SK-N-SH (cell line): ENCODE measurements around the gene SLC35F4. TPM values are rescaled to one million over a fixed set of nuclear protein-coding genes. Genes with fewer than 3 reads are reported as not detected.

Experiments
- CTCF ChIA-PET: fragments of 300-600, 350-600 bp; formaldehyde crosslinking; extraction: SDS; loops from one replicate; lab custom pipeline; 2021; lab: Yijun Ruan, JAX
- POLR2A ChIA-PET: fragments of 350-600 bp; sonication (Branson Sonifier 250); formaldehyde crosslinking; extraction: SDS; loops from one replicate; lab custom pipeline; 2020; ENCODE audit warnings: antibody characterized with exemption, inconsistent platforms; lab: Yijun Ruan, JAX
- DNase-seq: peaks from one replicate; pipeline ENCODE4 v3.0.0; 2012
- H2AFZ ChIP-seq: fragments of 200-600 bp; sonication (generic); 2 replicates; pipeline ENCODE4 v1.8.1; 2016; ENCODE audit warnings: antibody characterized with exemption, mild to moderate bottlenecking, low read depth
- H3F3A ChIP-seq: fragments of 200-600 bp; sonication (generic); replicated peaks from 2 replicates; pipeline ENCODE3; 2016; ENCODE audit warnings: antibody characterized with exemption, mild to moderate bottlenecking; ENCODE audit not compliant: insufficient read depth
- H3K27ac ChIP-seq, 2 experiments: fragments of 200-500 bp in 1 of 2; fragments of 200-600 bp in 1 of 2; sonication (Bioruptor generic) in 1 of 2; sonication (generic), shearing (Covaris generic) in 1 of 2; 2 replicates each; pipeline versions ENCODE4 v1.5.1 to v1.6.1; 2014 to 2016; ENCODE audit warnings: low read depth in 2 of 2, inconsistent platforms in 1 of 2, low read length in 1 of 2, mild to moderate bottlenecking in 1 of 2, mixed read lengths in 1 of 2
- H3K27me3 ChIP-seq: fragments of 200-600 bp; sonication (generic), shearing (Covaris generic); 2 replicates; pipeline ENCODE4 v1.6.1; 2016; ENCODE audit warnings: mixed run types; ENCODE audit not compliant: insufficient read depth
- H3K36me3 ChIP-seq, 2 experiments: fragments of 200-500 bp in 1 of 2; fragments of 200-600 bp in 1 of 2; sonication (Bioruptor generic) in 1 of 2; sonication (generic) in 1 of 2; replicated peaks in 1 of 2; 2 replicates each; pipeline versions ENCODE3 to v1.5.1; 2014 to 2016; ENCODE audit warnings: low read length in 1 of 2, mild to moderate bottlenecking in 1 of 2; ENCODE audit not compliant: insufficient read depth in 2 of 2, control insufficient read depth in 1 of 2
- H3K4me1 ChIP-seq, 2 experiments: fragments of 200-500 bp in 1 of 2; fragments of 200-600 bp in 1 of 2; sonication (Bioruptor generic) in 1 of 2; sonication (generic), shearing (Covaris generic) in 1 of 2; 2 replicates each; pipeline versions ENCODE4 v1.5.1 to v1.6.1; 2014 to 2016; ENCODE audit warnings: low read depth in 1 of 2, low read length in 1 of 2, mixed run types in 1 of 2; ENCODE audit not compliant: insufficient read depth in 2 of 2, control insufficient read depth in 1 of 2
- H3K4me2 ChIP-seq: fragments of 200-600 bp; sonication (generic), shearing (Covaris generic); 2 replicates; pipeline ENCODE4 v1.6.1; 2017; ENCODE audit warnings: mixed run types
- H3K4me3 ChIP-seq, 2 experiments: fragments of 200-500 bp in 1 of 2; fragments of 200-600 bp in 1 of 2; sonication (Bioruptor generic) in 1 of 2; sonication (generic), shearing (Covaris generic) in 1 of 2; 2 replicates each; pipeline versions ENCODE4 v1.5.1 to v1.8.1; 2014 to 2016; ENCODE audit warnings: low read depth in 2 of 2, inconsistent platforms in 1 of 2, low read length in 1 of 2, mild to moderate bottlenecking in 1 of 2, mixed read lengths in 1 of 2, moderate library complexity in 1 of 2
- H3K79me2 ChIP-seq: fragments of 200-600 bp; sonication (generic); 2 replicates; pipeline ENCODE4 v1.8.1; 2017; ENCODE audit warnings: mild to moderate bottlenecking; ENCODE audit not compliant: insufficient read depth
- H3K9ac ChIP-seq: fragments of 200-600 bp; sonication (generic); 2 replicates; pipeline ENCODE4 v1.6.1; 2017; ENCODE audit warnings: mixed run types
- H3K9me2 ChIP-seq: fragments of 200-600 bp; sonication (generic); 2 replicates; pipeline ENCODE4 v1.6.1; 2017; ENCODE audit warnings: mixed run types
- H3K9me3 ChIP-seq: fragments of 200-600 bp; sonication (generic); 2 replicates; pipeline ENCODE4 v1.6.1; 2017; ENCODE audit warnings: mixed run types, mild to moderate bottlenecking, moderate library complexity
- H4K20me1 ChIP-seq: fragments of 200-600 bp; sonication (generic); 2 replicates; pipeline ENCODE4 v1.6.1; 2017; ENCODE audit warnings: mild to moderate bottlenecking, mixed run types; ENCODE audit not compliant: insufficient read depth
- CTCF ChIP-seq: fragments of 200-600 bp; sonication (generic); IDR thresholded peaks from 2 replicates; pipeline ENCODE4 v1.6.1; 2017; ENCODE audit warnings: antibody characterized with exemption, mild to moderate bottlenecking, moderate library complexity
- FOXJ3 ChIP-seq: sonication (generic); formaldehyde crosslinking; IDR thresholded peaks from 2 replicates; pipeline ENCODE4 v1.5.1; 2020; ENCODE audit warnings: mild to moderate bottlenecking, missing genetic modification reagents
- FOXM1 ChIP-seq: IDR thresholded peaks from 2 replicates; pipeline ENCODE4 v1.4.0; 2012; ENCODE audit warnings: low read depth, mild to moderate bottlenecking
- GABPA ChIP-seq: IDR thresholded peaks from 2 replicates; pipeline ENCODE4 v1.4.0; 2012; ENCODE audit warnings: low read depth, mild to moderate bottlenecking
- JUND ChIP-seq: IDR thresholded peaks from 2 replicates; pipeline ENCODE4 v1.4.0; 2012
- NRF1 ChIP-seq: IDR thresholded peaks from 2 replicates; pipeline ENCODE4 v1.6.1; 2012; ENCODE audit warnings: low read depth, mild to moderate bottlenecking, low read length
- POLR2AphosphoS5 ChIP-seq: IDR thresholded peaks from 2 replicates; pipeline ENCODE4 v1.6.1; 2012; ENCODE audit warnings: low read depth, low read length
- RAD21 ChIP-seq: IDR thresholded peaks from 2 replicates; pipeline ENCODE4 v1.6.1; 2012; ENCODE audit warnings: mild to moderate bottlenecking, low read length
- RCOR1 ChIP-seq: fragments of 150-350 bp; IDR thresholded peaks from 2 replicates; pipeline ENCODE4 v1.6.1; 2017; ENCODE audit warnings: antibody characterized with exemption, low read length
- RFX5 ChIP-seq: IDR thresholded peaks from 2 replicates; pipeline ENCODE4 v1.6.1; 2012; ENCODE audit warnings: mild to moderate bottlenecking, improper control_type of control experiment, low read length
- RXRA ChIP-seq: IDR thresholded peaks from 2 replicates; pipeline ENCODE4 v1.4.0; 2012; ENCODE audit warnings: low read depth, mild to moderate bottlenecking, borderline replicate concordance
- SMC3 ChIP-seq: IDR thresholded peaks from 2 replicates; pipeline ENCODE4 v1.6.1; 2012; ENCODE audit warnings: low read depth, low read length, improper control_type of control experiment
- TAF1 ChIP-seq: IDR thresholded peaks from 2 replicates; pipeline ENCODE4 v1.6.1; 2012; ENCODE audit warnings: low read depth, mild to moderate bottlenecking, low read length, moderate library complexity, borderline replicate concordance
- TEAD4 ChIP-seq: IDR thresholded peaks from 2 replicates; pipeline ENCODE4 v1.4.0; 2012; ENCODE audit warnings: mild to moderate bottlenecking, borderline replicate concordance; ENCODE audit not compliant: insufficient read depth
- USF1 ChIP-seq: IDR thresholded peaks from 2 replicates; pipeline ENCODE4 v1.4.0; 2012; ENCODE audit warnings: low read depth, borderline replicate concordance
- USF2 ChIP-seq: fragments of 150-350 bp; IDR thresholded peaks from 2 replicates; pipeline ENCODE4 v1.6.1; 2017; ENCODE audit warnings: antibody characterized with exemption, low read length, low read depth, borderline replicate concordance
- WGBS: methylation state at CpG from one replicate; pipeline ENCODE4 v1.1.6; 2017; ENCODE audit warnings: low lambda C conversion rate; 5-methylcytosine and 5-hydroxymethylcytosine counted together
- polyA plus RNA-seq, 3 experiments: library from polyadenylated mRNA; depleted of rRNA; stranded (reverse); fragments of >200 nt; gene quantifications; 2 replicates each; pipeline ENCODE4 v1.2.3, GENCODE V29; 2012
- TF ChIP-seq, protein P1 (sequence below): IDR thresholded peaks from 2 replicates; pipeline ENCODE4 v1.6.1; 2012; ENCODE audit warnings: mild to moderate bottlenecking, low read depth, low read length, moderate library complexity
- TF ChIP-seq, protein P2 (sequence below): IDR thresholded peaks from 2 replicates; pipeline ENCODE4 v1.4.0; 2012; ENCODE audit warnings: low read depth, borderline replicate concordance

Gene SLC35F4
- polyA plus RNA-seq, 1 of the 3 experiments (the other 2 are of a cell fraction), result not detected

- no peak for TF ChIP-seq TAF1
- TF ChIP-seq TEAD4, result no peak
- TF ChIP-seq FOXJ3 (CRISPR knock-in tag), result no peak
- TF ChIP-seq JUND, result no peak
Observed at GRCh38 chr14:57748279-57748678, 117.6 kb downstream of the SLC35F4 start (continued).

DNA sequence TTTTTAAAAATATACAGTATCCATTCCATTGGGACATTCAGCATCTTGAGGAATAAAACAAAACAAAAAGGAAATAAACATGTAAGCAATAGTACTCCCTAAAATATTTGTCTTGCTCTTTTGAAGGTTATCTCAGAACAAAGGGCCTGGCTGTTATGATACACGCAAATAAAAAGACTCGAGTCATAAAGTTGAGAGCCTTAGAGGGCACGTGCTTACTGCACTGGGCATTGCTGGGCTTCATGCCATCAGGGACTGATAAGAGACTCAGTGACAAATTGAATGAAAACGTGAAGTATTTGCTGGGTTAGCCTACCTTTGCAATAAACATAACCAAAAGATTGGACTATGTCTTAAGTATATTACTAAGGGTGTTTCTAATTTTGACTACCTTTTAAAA, 118.9 kb downstream of the SLC35F4 start:
- no peaks in the 10 kb centered on the region for H3K27me3 ChIP-seq
- no peak overlapping the region for H3K4me2 ChIP-seq
- no peaks in the 10 kb centered on the region for H3K9me2 ChIP-seq
- ChIA-PET CTCF (no interaction called here), POLR2A (no interaction called here)
- H3K9ac ChIP-seq, result no peak overlapping the region
- no peak overlapping the region for H2AFZ ChIP-seq
- no peaks in the 10 kb centered on the region for H4K20me1 ChIP-seq
- 0% methylated on average over 4 of the region's 4 CpGs for WGBS
- no peak overlapping the region for H3K27ac ChIP-seq
- TF ChIP-seq SMC3 (no peak), FOXM1 (no peak), RCOR1 (no peak), POLR2AphosphoS5 (no peak), USF1 (no peak), RFX5 (no peak), NRF1 (no peak), RAD21 (no peak), FOXJ3 (CRISPR knock-in tag) (no peak), RXRA (no peak), GABPA (no peak), CTCF (no peak), USF2 (no peak)
- TF ChIP-seq, protein P1, sequence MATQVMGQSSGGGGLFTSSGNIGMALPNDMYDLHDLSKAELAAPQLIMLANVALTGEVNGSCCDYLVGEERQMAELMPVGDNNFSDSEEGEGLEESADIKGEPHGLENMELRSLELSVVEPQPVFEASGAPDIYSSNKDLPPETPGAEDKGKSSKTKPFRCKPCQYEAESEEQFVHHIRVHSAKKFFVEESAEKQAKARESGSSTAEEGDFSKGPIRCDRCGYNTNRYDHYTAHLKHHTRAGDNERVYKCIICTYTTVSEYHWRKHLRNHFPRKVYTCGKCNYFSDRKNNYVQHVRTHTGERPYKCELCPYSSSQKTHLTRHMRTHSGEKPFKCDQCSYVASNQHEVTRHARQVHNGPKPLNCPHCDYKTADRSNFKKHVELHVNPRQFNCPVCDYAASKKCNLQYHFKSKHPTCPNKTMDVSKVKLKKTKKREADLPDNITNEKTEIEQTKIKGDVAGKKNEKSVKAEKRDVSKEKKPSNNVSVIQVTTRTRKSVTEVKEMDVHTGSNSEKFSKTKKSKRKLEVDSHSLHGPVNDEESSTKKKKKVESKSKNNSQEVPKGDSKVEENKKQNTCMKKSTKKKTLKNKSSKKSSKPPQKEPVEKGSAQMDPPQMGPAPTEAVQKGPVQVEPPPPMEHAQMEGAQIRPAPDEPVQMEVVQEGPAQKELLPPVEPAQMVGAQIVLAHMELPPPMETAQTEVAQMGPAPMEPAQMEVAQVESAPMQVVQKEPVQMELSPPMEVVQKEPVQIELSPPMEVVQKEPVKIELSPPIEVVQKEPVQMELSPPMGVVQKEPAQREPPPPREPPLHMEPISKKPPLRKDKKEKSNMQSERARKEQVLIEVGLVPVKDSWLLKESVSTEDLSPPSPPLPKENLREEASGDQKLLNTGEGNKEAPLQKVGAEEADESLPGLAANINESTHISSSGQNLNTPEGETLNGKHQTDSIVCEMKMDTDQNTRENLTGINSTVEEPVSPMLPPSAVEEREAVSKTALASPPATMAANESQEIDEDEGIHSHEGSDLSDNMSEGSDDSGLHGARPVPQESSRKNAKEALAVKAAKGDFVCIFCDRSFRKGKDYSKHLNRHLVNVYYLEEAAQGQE, result no peak
- TF ChIP-seq, protein P2, sequence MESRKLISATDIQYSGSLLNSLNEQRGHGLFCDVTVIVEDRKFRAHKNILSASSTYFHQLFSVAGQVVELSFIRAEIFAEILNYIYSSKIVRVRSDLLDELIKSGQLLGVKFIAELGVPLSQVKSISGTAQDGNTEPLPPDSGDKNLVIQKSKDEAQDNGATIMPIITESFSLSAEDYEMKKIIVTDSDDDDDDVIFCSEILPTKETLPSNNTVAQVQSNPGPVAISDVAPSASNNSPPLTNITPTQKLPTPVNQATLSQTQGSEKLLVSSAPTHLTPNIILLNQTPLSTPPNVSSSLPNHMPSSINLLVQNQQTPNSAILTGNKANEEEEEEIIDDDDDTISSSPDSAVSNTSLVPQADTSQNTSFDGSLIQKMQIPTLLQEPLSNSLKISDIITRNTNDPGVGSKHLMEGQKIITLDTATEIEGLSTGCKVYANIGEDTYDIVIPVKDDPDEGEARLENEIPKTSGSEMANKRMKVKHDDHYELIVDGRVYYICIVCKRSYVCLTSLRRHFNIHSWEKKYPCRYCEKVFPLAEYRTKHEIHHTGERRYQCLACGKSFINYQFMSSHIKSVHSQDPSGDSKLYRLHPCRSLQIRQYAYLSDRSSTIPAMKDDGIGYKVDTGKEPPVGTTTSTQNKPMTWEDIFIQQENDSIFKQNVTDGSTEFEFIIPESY, result no peak
- no peaks in the 10 kb centered on the region for H3K9me3 ChIP-seq
- no peaks in the 10 kb centered on the region for H3K79me2 ChIP-seq
- H3K36me3 ChIP-seq, result no peaks in the 10 kb centered on the region
- H3K4me1 ChIP-seq, result no peaks in the 10 kb centered on the region
- no peaks in the 10 kb centered on the region for H3F3A ChIP-seq
- no peak overlapping the region for H3K4me3 ChIP-seq
- DNase-seq, result no peak
